ENCODE data around the gene NAP1L1.

Gene NAP1L1

GRCh38 chr12:76018672-76019071, 65.8 kb downstream of the NAP1L1 start:
- H3K4me3 ChIP-seq (ENCODE audit: low read length) = no peak overlapping the region
- no peaks in the 10 kb centered on the region for H3K9me3 ChIP-seq (ENCODE audit: low read length)
- no peaks in the 10 kb centered on the region for H3K27me3 ChIP-seq (ENCODE audit: insufficient read depth, low read length)
- H3K36me3 ChIP-seq (ENCODE audit: insufficient read depth, low read length) = no peaks in the 10 kb centered on the region
- no peak overlapping the region for H2AFZ ChIP-seq (ENCODE audit: low read depth, low read length)
- H3K4me1 ChIP-seq (ENCODE audit: insufficient read depth, low read length) = peaks cover 13% of the 10 kb centered on the region

- H3K27me3 ChIP-seq (ENCODE audit: insufficient read depth, low read length) = no peaks in the 10 kb centered on the region
- H3K36me3 ChIP-seq (ENCODE audit: insufficient read depth, low read length) = no peaks in the 10 kb centered on the region
- H3K4me1 ChIP-seq (ENCODE audit: insufficient read depth, low read length) = peaks cover 13% of the 10 kb centered on the region
- H3K9me3 ChIP-seq (ENCODE audit: low read length) = no peaks in the 10 kb centered on the region
- H2AFZ ChIP-seq (ENCODE audit: low read depth, low read length) = no peak overlapping the region
- no peak overlapping the region for H3K4me3 ChIP-seq (ENCODE audit: low read length)
Measured at GRCh38 chr12:76018111-76018510, 66.4 kb downstream of the NAP1L1 start.

GRCh38 chr12:76014007-76014406, 70.5 kb downstream of the NAP1L1 start:
- Histone ChIP-seq H3K36me3 (ENCODE audit: insufficient read depth, low read length) (no peaks in the 10 kb centered on the region), H3K9me3 (ENCODE audit: low read length) (no peaks in the 10 kb centered on the region), H3K4me1 (ENCODE audit: insufficient read depth, low read length) (peaks cover 13% of the 10 kb centered on the region), H3K27me3 (ENCODE audit: insufficient read depth, low read length) (no peaks in the 10 kb centered on the region), H2AFZ (ENCODE audit: low read depth, low read length) (no peak overlapping the region), H3K4me3 (ENCODE audit: low read length) (no peak overlapping the region)

- no peaks in the 10 kb centered on the region for H3K36me3 ChIP-seq (ENCODE audit: insufficient read depth, low read length)
- H3K4me1 ChIP-seq (ENCODE audit: insufficient read depth, low read length) = peaks cover 9% of the 10 kb centered on the region
- H2AFZ ChIP-seq (ENCODE audit: low read depth, low read length) = no peak overlapping the region
- no peak overlapping the region for H3K4me3 ChIP-seq (ENCODE audit: low read length)
- no peaks in the 10 kb centered on the region for H3K9me3 ChIP-seq (ENCODE audit: low read length)
- no peaks in the 10 kb centered on the region for H3K27me3 ChIP-seq (ENCODE audit: insufficient read depth, low read length)
Measured at GRCh38 chr12:76013603-76014002, 70.9 kb downstream of the NAP1L1 start.

- Histone ChIP-seq H3K27me3 (ENCODE audit: insufficient read depth, low read length) (no peaks in the 10 kb centered on the region), H3K4me3 (ENCODE audit: low read length) (no peak overlapping the region), H3K4me1 (ENCODE audit: insufficient read depth, low read length) (peaks cover 4% of the 10 kb centered on the region), H3K9me3 (ENCODE audit: low read length) (no peaks in the 10 kb centered on the region), H3K36me3 (ENCODE audit: insufficient read depth, low read length) (no peaks in the 10 kb centered on the region), H2AFZ (ENCODE audit: low read depth, low read length) (no peak overlapping the region)
Measured at GRCh38 chr12:76012644-76013043, 71.8 kb downstream of the NAP1L1 start.

GRCh38 chr12:76010732-76011458, 73.6 kb downstream of the NAP1L1 start:
- H3K27me3 ChIP-seq (ENCODE audit: insufficient read depth, low read length) = no peaks in the 10 kb centered on the region
- no peaks in the 10 kb centered on the region for H3K9me3 ChIP-seq (ENCODE audit: low read length)

GRCh38 chr12:76008428-76008827, 76.1 kb downstream of the NAP1L1 start:
- Histone ChIP-seq H3K27me3 (ENCODE audit: insufficient read depth, low read length) (no peaks in the 10 kb centered on the region), H2AFZ (ENCODE audit: low read depth, low read length) (no peak overlapping the region), H3K36me3 (ENCODE audit: insufficient read depth, low read length) (no peaks in the 10 kb centered on the region)

More at GRCh38 chr12:76010732-76011458, 73.6 kb downstream of the NAP1L1 start:
- Histone ChIP-seq H3K36me3 (ENCODE audit: insufficient read depth, low read length) (no peaks in the 10 kb centered on the region), H3K4me1 (ENCODE audit: insufficient read depth, low read length) (peaks cover 7% of the 10 kb centered on the region), H3K4me3 (ENCODE audit: low read length) (no peak overlapping the region), H2AFZ (ENCODE audit: low read depth, low read length) (no peak overlapping the region)

GRCh38 chr12:76007640-76008039, 76.8 kb downstream of the NAP1L1 start:
- Histone ChIP-seq H2AFZ (ENCODE audit: low read depth, low read length) (no peak overlapping the region), H3K36me3 (ENCODE audit: insufficient read depth, low read length) (no peaks in the 10 kb centered on the region), H3K9me3 (ENCODE audit: low read length) (no peaks in the 10 kb centered on the region), H3K4me1 (ENCODE audit: insufficient read depth, low read length) (peaks cover 8% of the 10 kb centered on the region), H3K27me3 (ENCODE audit: insufficient read depth, low read length) (no peaks in the 10 kb centered on the region), H3K4me3 (ENCODE audit: low read length) (no peak overlapping the region)

More at GRCh38 chr12:76008428-76008827, 76.1 kb downstream of the NAP1L1 start:
- Histone ChIP-seq H3K4me3 (ENCODE audit: low read length) (no peak overlapping the region), H3K4me1 (ENCODE audit: insufficient read depth, low read length) (peaks cover 8% of the 10 kb centered on the region), H3K9me3 (ENCODE audit: low read length) (no peaks in the 10 kb centered on the region)

- H3K9me3 ChIP-seq (ENCODE audit: low read length) = no peaks in the 10 kb centered on the region
- H2AFZ ChIP-seq (ENCODE audit: low read depth, low read length) = no peak overlapping the region
- peaks cover 8% of the 10 kb centered on the region for H3K4me1 ChIP-seq (ENCODE audit: insufficient read depth, low read length)
- H3K36me3 ChIP-seq (ENCODE audit: insufficient read depth, low read length) = no peaks in the 10 kb centered on the region
- H3K4me3 ChIP-seq (ENCODE audit: low read length) = no peak overlapping the region
- no peaks in the 10 kb centered on the region for H3K27me3 ChIP-seq (ENCODE audit: insufficient read depth, low read length)
Measured at GRCh38 chr12:76006028-76006925, 78.2 kb downstream of the NAP1L1 start.

- Histone ChIP-seq H3K4me1 (ENCODE audit: insufficient read depth, low read length) (peaks cover 8% of the 10 kb centered on the region), H3K36me3 (ENCODE audit: insufficient read depth, low read length) (no peaks in the 10 kb centered on the region), H3K9me3 (ENCODE audit: low read length) (no peaks in the 10 kb centered on the region)
Measured at GRCh38 chr12:76003355-76003638, 81.2 kb downstream of the NAP1L1 start.

GRCh38 chr12:76002598-76003354, 81.7 kb downstream of the NAP1L1 start:
- H3K27me3 ChIP-seq (ENCODE audit: insufficient read depth, low read length) = no peaks in the 10 kb centered on the region
- no peak overlapping the region for H2AFZ ChIP-seq (ENCODE audit: low read depth, low read length)
- H3K36me3 ChIP-seq (ENCODE audit: insufficient read depth, low read length) = no peaks in the 10 kb centered on the region
- H3K9me3 ChIP-seq (ENCODE audit: low read length) = no peaks in the 10 kb centered on the region
- H3K4me3 ChIP-seq (ENCODE audit: low read length) = no peak overlapping the region
- H3K4me1 ChIP-seq (ENCODE audit: insufficient read depth, low read length) = peaks cover 8% of the 10 kb centered on the region

More at GRCh38 chr12:76003355-76003638, 81.2 kb downstream of the NAP1L1 start:
- H3K4me3 ChIP-seq (ENCODE audit: low read length) = no peak overlapping the region
- no peaks in the 10 kb centered on the region for H3K27me3 ChIP-seq (ENCODE audit: insufficient read depth, low read length)
- no peak overlapping the region for H2AFZ ChIP-seq (ENCODE audit: low read depth, low read length)

GRCh38 chr12:75998292-75999063, 86.0 kb downstream of the NAP1L1 start:
- H3K9me3 ChIP-seq (ENCODE audit: low read length) = no peaks in the 10 kb centered on the region
- no peak overlapping the region for H3K4me3 ChIP-seq (ENCODE audit: low read length)
- H3K27me3 ChIP-seq (ENCODE audit: insufficient read depth, low read length) = no peaks in the 10 kb centered on the region
- H2AFZ ChIP-seq (ENCODE audit: low read depth, low read length) = no peak overlapping the region
- H3K36me3 ChIP-seq (ENCODE audit: insufficient read depth, low read length) = no peaks in the 10 kb centered on the region
- peaks cover under 1% of the 10 kb centered on the region for H3K4me1 ChIP-seq (ENCODE audit: insufficient read depth, low read length)

Measured in neuron (in vitro differentiated cells).